CD4-positive, alpha-beta T cell treated with Interferon gamma for 1 hour (primary cell): ENCODE results near the gene IRAK1BP1.
"Not testable (repeated sequence)": the region's sequence is repeated elsewhere in the genome, so short reads cannot be mapped to it uniquely, and the experiment has no call there.

Experiments used
- DNase-seq: peaks from one replicate; pipeline ENCODE4 v3.0.0-alpha.2; 2020

The IRAK1BP1 gene

GRCh38 chr6:78896227-78896626, 28.9 kb downstream of the IRAK1BP1 start:
- DNase-seq = no peak

GRCh38 chr6:78908621-78909020, 41.3 kb downstream of the IRAK1BP1 start:
- DNase-seq = no peak

GRCh38 chr6:78909391-78909790, 42.0 kb downstream of the IRAK1BP1 start:
- DNase-seq = no peak

- DNase-seq = no peak
Observed at GRCh38 chr6:78910010-78910409, 42.7 kb downstream of the IRAK1BP1 start.

- no peak for DNase-seq
Observed at GRCh38 chr6:78910591-78911171, 43.3 kb downstream of the IRAK1BP1 start.

- no peak for DNase-seq
Observed at GRCh38 chr6:78911218-78911940, 44.0 kb downstream of the IRAK1BP1 start.

GRCh38 chr6:78916411-78916810, 49.1 kb downstream of the IRAK1BP1 start:
- no peak for DNase-seq

GRCh38 chr6:78917788-78918187, 50.4 kb downstream of the IRAK1BP1 start:
- DNase-seq = no peak

GRCh38 chr6:78921168-78921567, 53.8 kb downstream of the IRAK1BP1 start:
- DNase-seq = not testable (repeated sequence)

- no peak for DNase-seq
Observed at GRCh38 chr6:78925317-78925716, 58.0 kb downstream of the IRAK1BP1 start.

- DNase-seq = no peak
Observed at GRCh38 chr6:78935553-78935952, 68.2 kb downstream of the IRAK1BP1 start.

GRCh38 chr6:78936515-78936914, 69.2 kb downstream of the IRAK1BP1 start:
- DNase-seq = no peak

- no peak for DNase-seq
Observed at GRCh38 chr6:78942446-78942845, 75.1 kb downstream of the IRAK1BP1 start.

GRCh38 chr6:78947529-78947928, 80.2 kb downstream of the IRAK1BP1 start:
- DNase-seq = no peak

GRCh38 chr6:78947962-78948361, 80.6 kb downstream of the IRAK1BP1 start:
- no peak for DNase-seq

- DNase-seq = no peak
Observed at GRCh38 chr6:78948785-78949184, 81.4 kb downstream of the IRAK1BP1 start.

- DNase-seq = no peak
Observed at GRCh38 chr6:78952362-78952761, 85.0 kb downstream of the IRAK1BP1 start.
